T-helper 1 cell treated with Interleukin-12 subunit alpha and Interleukin-12 subunit beta and Interleukin-4 antibody, amounts not matched to agents 30 μg/mL and 1 μg/mL, for 36 hours (primary cell): ENCODE results near the gene BTBD19.

ENCODE experiments used
- H3K27ac Mint-ChIP-seq: one replicate; pipeline ENCODE4 v1.8.0; 2021; ENCODE audit warnings: mild to moderate bottlenecking, mixed read lengths
- H3K27me3 Mint-ChIP-seq: one replicate; pipeline ENCODE4 v1.8.0; 2021; ENCODE audit warnings: low read depth, mixed read lengths
- H3K36me3 Mint-ChIP-seq: one replicate; pipeline ENCODE4 v1.8.0; 2021; ENCODE audit warnings: low read depth, mixed read lengths
- H3K4me1 Mint-ChIP-seq: one replicate; pipeline ENCODE4 v1.8.0; 2021; ENCODE audit warnings: low read depth, mixed read lengths
- H3K4me3 Mint-ChIP-seq: one replicate; pipeline ENCODE4 v1.8.0; 2021; ENCODE audit warnings: mild to moderate bottlenecking, moderate library complexity, mixed read lengths
- H3K9me3 Mint-ChIP-seq: one replicate; pipeline ENCODE4 v1.8.0; 2021; ENCODE audit warnings: mixed read lengths

The BTBD19 gene

DNA sequence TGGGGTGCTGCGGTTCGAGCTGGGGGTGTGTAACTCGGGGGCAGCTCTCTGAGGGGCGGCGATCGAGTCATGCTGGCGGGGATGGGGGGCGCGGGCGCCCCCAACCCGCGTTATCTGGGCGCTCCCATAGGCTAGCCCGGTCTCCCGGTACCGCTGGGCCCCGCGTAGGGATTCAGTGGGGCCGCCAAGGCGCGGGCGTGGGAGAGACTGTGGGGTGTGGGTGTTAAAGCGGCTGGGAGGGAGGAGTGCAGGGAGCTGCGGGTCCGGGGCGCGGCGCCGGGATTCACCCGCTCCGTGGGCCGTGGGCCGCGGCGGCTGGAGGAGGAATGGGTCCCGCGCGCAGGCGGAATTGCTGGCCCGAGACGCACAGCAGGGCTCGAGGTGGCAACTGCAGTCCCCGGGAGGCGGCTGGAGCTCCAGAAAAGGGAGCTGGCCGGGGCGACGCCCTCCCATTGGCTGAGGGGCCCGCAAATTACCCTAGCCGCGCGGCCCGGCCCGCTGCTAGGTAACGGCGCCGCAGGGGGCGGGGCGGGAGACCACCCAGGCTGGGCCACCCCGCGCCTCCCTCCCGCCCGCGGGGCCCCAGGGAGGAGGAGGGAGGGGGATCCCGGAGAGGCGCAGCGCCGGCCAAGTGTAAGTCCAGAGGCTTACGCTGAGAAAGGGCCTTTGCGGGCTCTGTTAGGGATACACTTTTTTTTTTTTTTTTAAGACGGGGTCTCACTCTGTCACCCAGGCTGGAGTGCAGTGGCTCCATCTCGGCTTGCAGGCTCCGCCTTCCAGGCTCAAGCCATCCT lies 34.7 kb downstream of the BTBD19 start, which contains the start of gene PTCH2:
PTCH2 (minus strand) TSS at position 392 of the 794 bp plus-strand sequence; CDS start at position 71, 321 bp downstream.
- H3K27ac Mint-ChIP-seq = no peak within 1 kb of the TSS
- peaks cover 5% of the 10 kb centered on the region for H3K36me3 Mint-ChIP-seq
- H3K4me3 Mint-ChIP-seq = peak within 1 kb of the TSS; percentile 23
- peaks cover 28% of the 10 kb centered on the region for H3K27me3 Mint-ChIP-seq
- H3K4me1 Mint-ChIP-seq = no peaks in the 10 kb centered on the region
- no peaks in the 10 kb centered on the region for H3K9me3 Mint-ChIP-seq

DNA sequence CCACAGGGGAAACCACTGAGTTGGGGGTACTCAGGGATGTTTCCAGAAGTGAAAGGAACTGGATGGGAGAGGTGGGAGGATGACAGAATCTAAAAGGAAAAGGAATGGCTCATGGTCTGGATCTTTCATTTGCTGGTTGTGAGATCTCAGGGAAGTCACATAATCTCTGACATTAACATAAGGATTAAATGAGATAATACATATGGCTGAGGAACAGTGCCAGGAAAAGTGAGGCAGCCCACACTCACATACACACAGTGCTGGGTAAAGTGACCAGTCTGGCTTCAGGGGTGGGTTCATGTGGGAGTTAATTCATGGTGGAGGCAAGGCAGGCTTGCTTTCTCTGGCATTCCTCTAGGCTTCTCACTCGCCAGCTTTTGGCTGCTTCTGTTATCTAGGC lies 38.7 kb downstream of the BTBD19 start:
- no peaks in the 10 kb centered on the region for H3K4me1 Mint-ChIP-seq
- peaks cover 8% of the 10 kb centered on the region for H3K36me3 Mint-ChIP-seq
- peaks cover 19% of the 10 kb centered on the region for H3K27me3 Mint-ChIP-seq
- no peak overlapping the region for H3K27ac Mint-ChIP-seq
- no peak overlapping the region for H3K4me3 Mint-ChIP-seq
- no peaks in the 10 kb centered on the region for H3K9me3 Mint-ChIP-seq

DNA sequence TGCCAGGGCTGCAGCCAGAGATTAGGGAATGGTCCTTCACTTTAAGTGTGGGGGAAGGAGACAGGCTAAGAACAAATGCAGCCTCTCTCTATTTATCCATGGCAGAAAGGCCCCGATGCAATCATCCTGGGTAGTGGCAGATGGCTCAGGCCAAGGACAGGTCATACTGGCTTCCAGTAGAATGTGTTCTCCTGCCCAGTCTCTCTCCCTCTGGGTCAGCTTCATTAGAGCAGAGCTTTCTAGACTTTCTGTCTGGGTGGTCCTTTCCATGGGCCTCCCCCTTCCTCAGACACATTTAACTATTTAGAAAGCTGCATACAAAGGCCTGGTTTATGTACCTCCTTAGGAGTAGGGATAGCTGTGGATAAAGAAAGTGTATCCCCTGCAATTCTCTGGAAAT lies 39.5 kb downstream of the BTBD19 start:
- Mint-ChIP-seq H3K36me3 (peaks cover 9% of the 10 kb centered on the region), H3K4me3 (no peak overlapping the region), H3K4me1 (no peaks in the 10 kb centered on the region), H3K27me3 (peaks cover 11% of the 10 kb centered on the region), H3K27ac (no peak overlapping the region), H3K9me3 (no peaks in the 10 kb centered on the region)

DNA sequence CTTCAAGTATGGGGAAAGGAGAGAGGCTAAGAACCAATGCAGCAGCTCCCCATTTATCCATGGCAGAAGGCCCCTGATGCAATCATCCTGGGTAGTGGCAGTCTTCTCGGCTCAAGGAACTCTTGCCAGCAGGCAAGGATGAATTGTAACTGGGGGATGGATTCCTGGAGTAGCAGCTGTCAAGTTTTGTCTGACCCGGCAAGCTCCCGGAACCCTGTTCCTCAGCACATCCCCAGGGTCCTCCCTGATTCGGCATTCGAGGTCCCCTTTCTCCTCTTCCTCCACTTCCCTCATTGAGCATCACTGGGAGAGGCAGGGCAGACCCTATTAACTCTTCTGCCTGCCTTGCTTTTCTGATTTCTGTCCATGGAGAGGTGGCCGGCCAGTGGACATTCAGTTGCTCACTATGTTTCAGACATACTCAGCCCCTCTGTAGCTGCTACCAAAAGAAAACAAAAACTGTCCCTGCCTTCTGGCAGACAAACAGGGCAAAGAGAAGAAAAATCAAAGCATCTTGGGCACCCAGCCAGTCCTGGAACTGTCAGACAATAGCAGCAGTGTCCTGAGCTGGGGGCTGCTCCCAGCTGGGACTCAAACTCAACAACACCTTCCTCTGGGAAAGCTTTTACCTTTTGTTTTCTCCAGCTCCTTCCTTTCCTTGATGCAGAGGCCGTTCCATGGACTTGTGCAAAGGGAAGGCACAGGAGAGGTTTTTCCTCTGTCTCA lies 40.3 kb downstream of the BTBD19 start:
- Mint-ChIP-seq H3K27ac (peak overlapping the region; percentile 12), H3K4me1 (no peaks in the 10 kb centered on the region), H3K9me3 (no peaks in the 10 kb centered on the region), H3K36me3 (peaks cover 12% of the 10 kb centered on the region), H3K4me3 (no peak overlapping the region), H3K27me3 (peaks cover 11% of the 10 kb centered on the region)

DNA sequence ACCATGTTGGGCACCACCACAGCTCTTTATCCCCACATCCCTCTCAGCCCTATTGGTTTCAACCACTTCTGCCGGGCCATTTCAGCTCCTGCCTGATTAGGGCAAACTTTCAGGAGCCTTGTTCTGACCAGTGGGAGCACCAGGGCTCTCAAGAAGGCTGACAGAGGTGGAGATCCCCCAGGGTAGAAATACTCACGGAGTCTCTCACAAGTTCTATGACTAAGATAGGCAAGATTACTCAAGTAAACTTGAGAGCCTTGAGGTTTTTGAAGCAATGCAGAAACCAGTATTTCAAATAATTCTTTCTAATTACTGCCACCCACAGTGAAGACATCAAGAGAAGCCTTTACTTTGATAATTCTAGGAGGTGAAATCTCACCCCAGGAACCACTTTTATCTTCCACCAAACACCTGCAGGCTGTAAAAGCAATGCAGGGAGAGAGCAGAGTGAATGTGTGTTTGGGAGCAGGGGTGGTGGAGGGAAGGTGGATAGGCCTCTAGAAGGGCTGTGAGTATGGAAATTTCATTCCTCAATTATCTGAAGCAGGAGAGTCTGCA lies 41.3 kb downstream of the BTBD19 start:
- no peak overlapping the region for H3K27ac Mint-ChIP-seq

DNA sequence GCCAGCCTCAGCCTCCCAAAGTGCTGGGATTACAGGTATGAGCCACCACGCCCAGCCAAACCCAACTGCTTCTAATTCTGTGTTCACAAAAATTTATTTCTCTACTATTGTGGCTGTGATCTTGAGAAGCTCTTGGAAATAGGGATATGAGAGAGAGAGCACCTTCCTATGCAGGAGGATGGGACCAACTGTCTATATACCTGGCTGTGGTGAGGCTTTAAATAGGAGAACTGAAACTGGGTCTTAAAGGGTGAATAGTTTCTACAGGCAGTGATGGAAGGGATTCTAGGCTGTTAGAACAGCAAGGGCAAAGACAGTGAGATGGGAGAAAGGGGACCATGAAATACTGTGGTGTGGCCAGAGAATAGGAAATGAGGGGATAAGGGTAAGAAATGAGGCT lies 43.0 kb downstream of the BTBD19 start:
- Mint-ChIP-seq H3K9me3 (no peaks in the 10 kb centered on the region), H3K4me3 (no peak overlapping the region), H3K27ac (no peak overlapping the region), H3K36me3 (peaks cover 8% of the 10 kb centered on the region), H3K4me1 (no peaks in the 10 kb centered on the region), H3K27me3 (no peaks in the 10 kb centered on the region)

More for the DNA sequence above, 41.3 kb downstream of the BTBD19 start:
- Mint-ChIP-seq H3K27me3 (peaks cover 1% of the 10 kb centered on the region), H3K4me1 (no peaks in the 10 kb centered on the region), H3K36me3 (peaks cover 8% of the 10 kb centered on the region), H3K4me3 (no peak overlapping the region), H3K9me3 (no peaks in the 10 kb centered on the region)

DNA sequence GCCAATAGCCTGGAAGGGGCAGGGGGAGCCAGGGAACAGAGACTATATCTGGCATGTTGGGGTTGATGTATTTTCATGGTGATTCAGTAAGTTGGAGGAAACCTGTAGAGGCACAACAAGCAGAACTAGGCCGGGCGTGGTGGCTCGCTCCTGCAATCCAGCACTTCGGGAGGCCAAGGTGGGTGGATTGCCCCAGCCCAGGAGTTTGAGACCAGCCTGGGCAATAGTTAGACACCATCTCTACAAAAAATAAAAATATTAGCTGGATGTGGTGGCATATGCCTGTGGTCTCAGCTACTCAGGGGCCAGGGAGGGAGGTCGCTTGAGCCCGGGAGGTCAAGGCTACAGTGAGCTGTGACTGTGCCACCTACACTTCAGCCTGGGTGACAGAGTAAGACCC lies 44.9 kb downstream of the BTBD19 start:
- peaks cover 14% of the 10 kb centered on the region for H3K36me3 Mint-ChIP-seq
- H3K9me3 Mint-ChIP-seq = no peaks in the 10 kb centered on the region

DNA sequence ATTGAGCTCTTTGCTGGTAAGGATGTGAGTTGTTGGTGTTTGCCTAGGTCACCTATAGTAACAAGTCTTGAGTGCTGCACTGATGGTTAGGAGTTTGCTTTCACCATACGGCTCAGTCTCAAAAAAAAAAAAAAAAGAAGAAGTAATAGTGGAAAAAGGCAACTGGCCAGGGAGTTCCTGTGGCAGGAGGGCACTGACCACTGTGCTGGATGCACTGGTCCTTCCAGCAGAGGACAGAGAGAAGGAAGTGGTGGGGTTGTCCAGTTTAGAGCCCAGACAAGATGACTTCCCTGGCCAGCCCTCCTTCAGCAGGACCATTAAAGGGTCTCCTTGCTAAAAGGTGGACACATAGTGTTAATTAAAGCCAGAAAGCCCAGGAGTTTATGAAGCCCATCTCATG lies 46.6 kb downstream of the BTBD19 start:
- no peak overlapping the region for H3K4me3 Mint-ChIP-seq
- peaks cover 14% of the 10 kb centered on the region for H3K36me3 Mint-ChIP-seq
- H3K27me3 Mint-ChIP-seq = no peaks in the 10 kb centered on the region
- no peaks in the 10 kb centered on the region for H3K9me3 Mint-ChIP-seq
- H3K4me1 Mint-ChIP-seq = no peaks in the 10 kb centered on the region
- H3K27ac Mint-ChIP-seq = no peak overlapping the region

More for the DNA sequence above, 44.9 kb downstream of the BTBD19 start:
- H3K27me3 Mint-ChIP-seq = no peaks in the 10 kb centered on the region
- H3K4me3 Mint-ChIP-seq = no peak overlapping the region
- H3K27ac Mint-ChIP-seq = no peak overlapping the region
- no peaks in the 10 kb centered on the region for H3K4me1 Mint-ChIP-seq

DNA sequence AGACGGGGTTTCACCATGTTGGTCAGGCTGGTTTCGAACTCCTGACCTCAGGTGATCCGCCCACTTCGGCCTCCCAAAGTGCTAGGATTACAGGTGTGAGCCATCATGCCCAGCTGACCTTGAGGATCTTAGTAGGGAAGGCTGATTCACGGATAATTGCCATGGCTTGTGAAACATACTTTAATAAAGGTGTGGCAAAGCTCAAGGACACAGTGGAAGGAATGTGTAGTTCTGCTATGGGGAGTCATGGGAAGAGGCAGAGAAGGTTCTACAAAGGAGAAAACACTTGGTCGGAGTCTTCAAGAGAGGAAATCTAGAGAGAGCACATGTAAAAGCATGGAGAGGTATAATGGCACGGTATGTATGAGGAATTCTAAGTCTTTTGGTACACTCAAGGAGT lies 47.4 kb downstream of the BTBD19 start:
- Mint-ChIP-seq H3K36me3 (peaks cover 11% of the 10 kb centered on the region), H3K4me1 (no peaks in the 10 kb centered on the region), H3K9me3 (no peaks in the 10 kb centered on the region), H3K27me3 (no peaks in the 10 kb centered on the region), H3K27ac (no peak overlapping the region), H3K4me3 (no peak overlapping the region)

DNA sequence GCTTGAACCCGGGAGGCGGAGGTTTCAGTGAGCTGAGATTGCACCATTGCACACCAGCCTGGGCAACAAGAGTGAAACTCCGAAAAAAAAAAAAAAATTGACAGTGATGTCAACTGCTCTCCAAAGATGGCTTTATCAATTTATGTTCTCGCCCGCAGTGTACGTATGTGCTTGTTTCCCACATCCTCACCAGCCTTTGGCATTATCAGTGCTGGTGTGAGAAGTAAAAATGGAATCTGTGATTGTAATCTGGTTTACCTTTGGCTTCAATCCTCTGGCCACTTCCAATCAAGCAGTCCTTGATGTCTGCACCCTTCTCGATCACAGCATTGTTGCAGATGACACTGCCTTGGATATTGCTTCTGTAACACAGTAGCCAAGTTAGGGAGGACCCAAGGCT lies 49.1 kb downstream of the BTBD19 start:
- H3K4me3 Mint-ChIP-seq = no peak overlapping the region
- no peak overlapping the region for H3K27ac Mint-ChIP-seq
- H3K36me3 Mint-ChIP-seq = peaks cover 9% of the 10 kb centered on the region
- H3K4me1 Mint-ChIP-seq = no peaks in the 10 kb centered on the region
- H3K27me3 Mint-ChIP-seq = no peaks in the 10 kb centered on the region
- no peaks in the 10 kb centered on the region for H3K9me3 Mint-ChIP-seq

DNA sequence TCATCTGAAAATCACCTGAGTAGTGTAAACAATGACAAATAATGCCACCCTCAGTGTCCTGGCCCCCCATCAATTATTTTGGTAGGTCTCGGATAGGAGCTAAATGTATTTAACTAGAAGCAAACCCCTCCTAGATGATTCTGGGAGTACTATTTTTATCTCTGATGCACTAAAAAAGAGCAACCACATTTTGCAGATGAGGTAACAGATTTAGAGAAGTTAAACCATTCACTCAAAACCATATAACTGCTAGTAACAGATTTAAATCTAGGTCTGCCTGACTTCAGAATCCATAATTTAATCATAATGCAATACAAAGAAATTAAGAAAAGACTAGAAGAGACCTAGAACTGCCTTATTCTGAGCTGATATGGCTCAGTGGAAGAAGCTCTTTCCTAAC lies 52.0 kb downstream of the BTBD19 start:
- Mint-ChIP-seq H3K36me3 (peaks cover 10% of the 10 kb centered on the region), H3K4me1 (no peaks in the 10 kb centered on the region), H3K4me3 (no peak overlapping the region), H3K27me3 (no peaks in the 10 kb centered on the region), H3K27ac (no peak overlapping the region), H3K9me3 (no peaks in the 10 kb centered on the region)

DNA sequence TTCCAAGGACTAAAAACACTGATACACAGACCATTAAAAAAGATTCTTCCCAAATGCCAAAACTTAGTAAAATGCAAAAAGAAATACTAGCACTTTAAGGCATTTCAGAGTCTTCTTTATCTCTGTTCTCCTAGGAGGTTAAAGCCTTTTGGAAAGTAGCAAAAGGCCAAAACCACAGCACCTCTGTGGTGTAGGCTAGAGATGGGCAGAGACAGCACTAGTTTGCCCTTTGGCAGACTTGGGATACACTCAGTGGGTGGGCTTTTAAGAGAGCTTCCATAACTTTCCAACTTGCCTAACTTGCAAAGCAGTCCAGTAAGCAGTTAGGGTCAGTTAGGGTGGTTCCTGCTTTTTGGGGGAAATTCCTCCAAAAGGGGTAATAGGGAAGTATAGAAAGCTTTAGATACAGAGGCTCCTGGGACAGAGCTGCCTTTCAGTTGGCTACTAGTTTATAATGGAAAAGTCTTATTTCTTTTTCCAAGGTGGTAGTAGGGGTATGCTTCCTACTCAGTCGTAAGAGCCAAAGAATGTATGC lies 52.6 kb downstream of the BTBD19 start:
- Mint-ChIP-seq H3K27ac (no peak overlapping the region), H3K4me1 (no peaks in the 10 kb centered on the region), H3K27me3 (no peaks in the 10 kb centered on the region), H3K36me3 (peaks cover 10% of the 10 kb centered on the region), H3K4me3 (no peak overlapping the region), H3K9me3 (no peaks in the 10 kb centered on the region)

DNA sequence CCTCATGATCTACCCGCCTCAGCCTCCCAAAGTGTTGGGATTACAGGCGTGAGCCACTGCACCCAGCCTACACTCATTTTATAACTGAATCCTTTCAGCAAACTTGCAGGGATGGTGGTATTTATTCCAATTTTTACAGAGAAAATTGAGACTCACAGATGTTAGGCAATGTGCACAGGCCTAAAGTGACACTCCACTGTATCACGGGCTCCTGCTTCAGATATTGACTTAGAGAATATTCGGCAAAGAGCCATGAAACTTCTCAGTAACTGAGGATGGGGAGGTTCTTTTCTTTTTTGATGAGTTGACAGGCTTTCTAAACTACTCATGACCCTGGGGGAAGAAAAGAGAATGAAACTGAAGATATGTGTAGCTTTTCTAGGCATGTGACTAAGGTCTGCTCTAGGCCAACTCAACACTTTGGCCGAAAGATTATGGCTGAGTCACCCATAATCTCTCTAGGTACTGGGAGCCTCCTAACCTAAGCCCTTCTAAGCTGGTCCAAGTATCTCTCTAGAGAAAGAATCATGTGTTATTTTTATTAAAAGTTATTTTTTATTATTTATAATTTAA lies 54.6 kb downstream of the BTBD19 start:
- H3K27me3 Mint-ChIP-seq = no peaks in the 10 kb centered on the region
- H3K4me1 Mint-ChIP-seq = no peaks in the 10 kb centered on the region
- peaks cover 6% of the 10 kb centered on the region for H3K36me3 Mint-ChIP-seq
- no peaks in the 10 kb centered on the region for H3K9me3 Mint-ChIP-seq
- no peak overlapping the region for H3K4me3 Mint-ChIP-seq
- H3K27ac Mint-ChIP-seq = no peak overlapping the region
